ENCODE data around the gene PPP1R18.

GRCh38 chr6:30683980-30684338, 2.5 kb downstream of the PPP1R18 start:
- TF ChIP-seq POLR2A (IDR thresholded peaks at IDR 0.05; ENCODE audit: extremely low read depth, insufficient read length) (no peak), CTCF (IDR thresholded peaks at IDR 0.05; ENCODE audit: low read depth, low read length) (no peak), MYC (IDR thresholded peaks at IDR 0.05; ENCODE audit: low read depth, low read length) (no peak), MAX (IDR thresholded peaks at IDR 0.05; ENCODE audit: low read depth, low read length) (no peak)

Measured in NB4 (cell line).